NCI-H1092 treated with DMSO at 0.1 percent for 48 hours (cell line): ENCODE data around the gene SLC9A2.

ENCODE experiments used
- DNase-seq: peaks from one replicate; lab custom pipeline; 2025; lab: John Stamatoyannopoulos, UW

SLC9A2 gene

GRCh38 chr2:102674836-102675235, 55.5 kb downstream of the SLC9A2 start:
- no peak for DNase-seq

DNA sequence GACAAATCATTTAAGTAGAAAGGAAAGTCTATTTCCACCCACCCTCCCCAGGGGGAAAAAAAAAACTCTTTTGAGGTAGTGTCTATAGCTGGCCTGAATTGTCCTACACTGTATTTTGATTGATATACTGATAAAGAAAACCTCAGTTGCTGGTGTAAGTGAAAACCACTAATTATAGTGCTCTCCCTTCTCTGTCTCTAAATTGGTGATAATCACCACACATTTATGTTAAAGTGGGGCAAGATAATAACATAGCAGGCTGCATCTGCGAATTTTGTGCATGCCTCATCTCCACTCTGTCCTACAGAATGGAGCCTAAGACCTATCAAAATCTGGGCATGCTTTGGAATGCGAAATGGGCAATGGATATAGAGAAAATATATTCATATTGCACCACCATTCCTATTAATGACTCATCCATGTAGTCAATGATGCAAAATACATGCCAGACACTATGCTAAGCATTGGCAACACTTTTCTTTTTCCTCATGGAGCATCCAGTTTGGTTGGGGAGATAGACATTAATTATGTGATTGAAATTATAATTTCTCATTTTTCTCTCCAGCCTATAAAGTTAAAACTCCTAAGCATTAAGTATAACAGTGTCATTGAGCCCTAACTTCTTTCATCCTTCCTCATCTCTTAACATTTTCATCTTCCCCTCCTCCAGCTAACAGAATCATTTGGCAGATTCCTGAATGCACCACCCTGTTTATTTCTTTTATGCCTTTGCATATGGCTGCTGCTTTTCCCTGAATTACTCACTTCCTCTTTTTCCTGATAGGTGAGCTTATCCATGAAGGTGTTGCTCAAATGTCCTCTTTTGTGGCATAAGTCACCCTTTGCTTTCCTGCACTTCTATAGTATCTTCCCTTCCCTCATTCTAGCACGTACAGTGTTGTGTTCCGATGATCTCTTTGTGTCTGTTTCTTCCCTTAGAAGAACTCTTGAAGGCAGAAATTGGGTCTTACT, 58.2 kb downstream of the SLC9A2 start:
- DNase-seq, result no peak

- no peak for DNase-seq
Observed at GRCh38 chr2:102678442-102678841, 59.1 kb downstream of the SLC9A2 start.

DNA sequence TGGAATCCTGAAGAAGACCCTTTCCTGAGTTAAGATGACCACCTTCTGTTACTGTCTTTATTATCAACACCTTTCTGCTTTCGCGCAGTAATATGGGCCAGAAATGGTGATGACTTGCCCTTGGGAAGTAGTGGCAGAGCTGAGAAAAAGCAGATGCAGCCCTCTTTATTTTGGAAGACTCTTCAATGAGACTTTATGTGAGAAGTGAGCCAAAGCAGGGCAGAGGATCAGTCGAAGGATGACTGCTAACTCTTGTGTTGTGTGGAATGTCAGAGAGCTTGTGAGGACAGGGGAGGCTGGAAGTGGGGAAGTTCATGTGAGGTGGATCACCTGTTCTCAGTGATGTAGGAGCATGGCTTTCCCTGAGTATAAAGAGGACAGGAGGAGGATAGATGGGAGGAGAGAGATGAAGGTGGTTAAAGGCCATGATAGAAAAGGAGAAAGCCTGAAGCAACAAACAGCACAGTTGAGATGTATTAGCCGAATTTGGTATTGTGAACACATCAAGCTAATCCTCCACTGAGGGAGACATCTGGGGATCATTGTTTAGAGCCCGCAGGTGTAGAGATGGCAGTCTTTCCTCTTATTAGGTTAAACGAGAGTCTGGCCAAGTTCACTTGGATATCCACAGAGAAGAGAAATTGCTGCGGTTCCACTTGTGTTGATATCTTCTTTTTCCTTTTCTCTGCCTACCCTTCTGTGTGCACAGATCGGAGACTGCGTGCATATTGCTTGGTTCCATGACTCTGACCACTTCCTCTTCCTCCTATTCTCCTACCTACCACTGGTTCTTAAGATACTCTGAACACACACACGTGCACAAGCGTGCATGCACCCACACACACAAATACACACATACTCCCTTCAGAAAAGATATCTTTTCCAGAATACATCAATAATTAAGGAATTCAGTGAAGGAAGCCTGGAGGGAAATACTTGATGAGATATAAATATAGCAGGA, 67.4 kb downstream of the SLC9A2 start:
- DNase-seq, result no peak

DNA sequence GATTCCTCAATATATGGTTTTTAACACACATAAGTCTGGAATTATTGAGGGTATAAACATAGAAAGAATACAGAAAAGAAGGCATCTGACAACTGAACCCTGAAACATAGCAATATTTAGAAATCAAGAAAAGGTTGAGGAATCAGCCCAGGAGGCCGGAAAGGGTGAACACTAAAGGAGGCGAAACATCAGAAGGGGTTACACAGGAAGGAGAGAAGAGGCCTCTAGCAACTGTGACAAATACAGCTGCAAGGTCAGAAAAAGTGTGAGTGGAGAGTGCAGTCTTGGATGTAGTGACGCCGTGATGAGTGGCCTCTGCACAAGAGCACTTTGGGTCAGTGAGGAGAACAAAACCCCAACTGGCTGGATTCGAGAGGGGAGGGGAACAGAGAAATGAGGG, 70.7 kb downstream of the SLC9A2 start:
- DNase-seq, result no peak

DNA sequence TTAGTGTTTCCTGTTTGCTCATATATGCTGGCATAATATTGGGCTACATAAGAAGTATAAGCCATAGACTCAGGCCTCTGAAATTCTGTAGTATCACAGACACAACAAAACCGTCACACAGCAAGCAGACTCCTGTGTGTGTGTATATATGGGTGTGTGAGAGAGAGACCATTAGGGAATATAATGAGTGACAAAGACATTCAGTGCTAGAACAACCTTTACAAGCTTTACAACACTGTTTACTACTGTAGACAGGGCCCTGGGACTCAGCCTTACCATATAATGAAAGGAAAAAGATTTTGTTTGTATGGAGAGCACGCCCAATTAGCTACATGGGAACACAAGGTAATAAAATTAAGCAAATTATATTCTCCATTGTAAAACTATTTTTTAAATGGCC, 77.1 kb downstream of the SLC9A2 start:
- no peak for DNase-seq

- DNase-seq, result no peak
Observed at GRCh38 chr2:102698369-102699111, 79.2 kb downstream of the SLC9A2 start.

DNA sequence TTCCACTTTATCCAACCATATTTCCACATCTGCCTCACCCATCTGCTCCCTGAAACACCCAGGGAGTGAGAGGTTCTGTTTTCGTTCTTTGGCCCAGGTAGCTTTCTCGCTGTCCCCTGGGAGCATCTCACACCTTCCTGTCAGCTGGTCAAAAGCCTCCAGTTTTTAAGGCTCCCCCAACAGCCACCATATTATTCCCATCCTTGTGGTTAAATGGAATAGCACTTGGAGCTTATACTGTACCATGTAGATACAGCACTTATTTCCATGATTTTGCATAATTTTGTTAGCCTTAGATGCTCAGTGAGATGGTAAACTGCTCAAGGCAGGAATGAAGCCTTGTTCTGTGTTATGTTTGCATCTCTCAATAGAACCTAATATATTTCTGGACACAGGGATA, 84.0 kb downstream of the SLC9A2 start:
- DNase-seq, result no peak

DNA sequence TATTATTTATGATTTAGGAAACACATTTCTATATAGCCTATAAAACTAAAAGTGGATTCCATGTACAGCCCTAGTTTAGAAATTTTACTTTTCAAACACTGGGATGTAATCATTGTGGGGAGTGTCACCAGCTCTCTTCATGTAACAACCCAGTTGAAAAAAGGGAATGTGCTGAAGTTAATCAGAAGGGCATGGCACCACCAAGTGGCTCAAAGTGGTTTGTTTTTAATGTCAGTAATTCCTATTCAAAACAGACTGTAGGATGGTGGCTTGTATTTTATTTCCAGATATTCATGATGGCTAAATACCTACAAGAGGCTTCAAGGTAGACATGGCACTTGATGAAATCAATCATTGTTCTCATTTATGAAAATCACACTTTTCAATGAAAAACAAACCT, 84.4 kb downstream of the SLC9A2 start:
- DNase-seq, result no peak

GRCh38 chr2:102704531-102704930, 85.2 kb downstream of the SLC9A2 start:
- DNase-seq, result no peak

GRCh38 chr2:102707796-102708695, 88.7 kb downstream of the SLC9A2 start:
- DNase-seq, result no peak

DNA sequence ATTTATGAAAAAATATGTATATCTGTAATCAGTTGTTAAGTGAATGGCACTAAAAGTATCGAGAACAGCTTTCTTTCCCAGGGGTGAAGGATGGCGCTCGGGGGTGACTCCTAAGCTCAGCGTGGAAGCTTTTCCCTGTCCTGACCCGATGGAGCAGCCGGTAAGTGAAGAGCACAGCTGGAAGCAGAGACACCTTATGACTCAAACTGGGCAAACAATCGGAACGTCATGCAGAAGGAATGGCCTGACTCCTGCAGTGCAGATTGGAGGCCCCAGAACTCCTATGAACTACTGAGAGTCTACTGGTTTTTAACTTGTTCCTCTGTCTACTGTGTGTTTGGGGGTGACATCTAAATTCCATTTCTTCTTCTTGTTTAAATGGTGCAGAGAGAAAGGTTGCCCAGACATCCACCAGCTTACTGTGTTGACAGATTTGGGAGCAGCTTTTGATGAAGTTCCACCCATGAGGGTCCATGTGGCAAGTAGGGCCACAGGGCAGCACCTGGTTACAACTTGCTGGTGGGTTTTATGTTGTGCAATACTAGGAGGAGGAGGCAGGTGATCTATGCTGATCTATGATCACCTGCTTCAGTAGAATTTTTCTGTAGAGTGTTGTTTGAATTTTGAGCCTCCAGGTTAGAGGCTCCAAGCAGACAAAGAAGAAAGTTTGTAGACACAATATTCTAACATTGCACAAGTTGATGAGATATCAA, 89.7 kb downstream of the SLC9A2 start:
- no peak for DNase-seq

DNA sequence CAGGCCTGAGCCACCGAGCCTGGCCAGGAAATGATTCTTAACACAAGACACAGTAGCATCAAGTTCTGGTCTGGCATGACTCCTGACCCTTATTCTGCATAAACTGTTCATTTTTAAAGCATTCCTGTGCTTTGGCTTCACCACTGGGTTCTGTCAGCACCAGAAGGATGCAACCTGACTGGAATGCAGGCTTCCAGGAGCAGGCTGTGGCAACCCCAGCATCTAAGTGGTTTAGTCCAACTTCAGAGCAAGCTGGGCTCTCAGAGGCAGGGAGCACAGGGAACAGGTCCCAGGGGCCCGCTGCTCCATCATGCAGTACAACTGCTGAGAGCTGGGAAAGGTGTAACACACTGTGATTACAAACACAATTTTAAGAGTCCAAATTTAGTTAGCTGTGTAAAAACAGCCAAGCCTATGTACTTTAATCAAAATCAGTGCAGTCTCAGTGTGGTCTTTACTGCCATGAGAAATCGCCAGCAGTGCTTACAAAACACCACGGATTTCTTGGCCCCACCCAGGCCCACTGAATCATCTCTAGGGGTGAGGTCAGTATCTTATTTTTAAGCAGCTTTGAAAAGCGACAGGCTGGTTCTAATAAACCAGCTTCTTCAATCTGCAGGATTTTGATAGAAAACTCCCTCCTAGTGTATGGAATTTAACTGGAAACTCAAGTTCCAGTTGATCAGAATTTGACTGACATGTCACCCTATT, 98.1 kb downstream of the SLC9A2 start:
- no peak for DNase-seq

GRCh38 chr2:102718387-102719316, 99.3 kb downstream of the SLC9A2 start:
- no peak for DNase-seq

DNA sequence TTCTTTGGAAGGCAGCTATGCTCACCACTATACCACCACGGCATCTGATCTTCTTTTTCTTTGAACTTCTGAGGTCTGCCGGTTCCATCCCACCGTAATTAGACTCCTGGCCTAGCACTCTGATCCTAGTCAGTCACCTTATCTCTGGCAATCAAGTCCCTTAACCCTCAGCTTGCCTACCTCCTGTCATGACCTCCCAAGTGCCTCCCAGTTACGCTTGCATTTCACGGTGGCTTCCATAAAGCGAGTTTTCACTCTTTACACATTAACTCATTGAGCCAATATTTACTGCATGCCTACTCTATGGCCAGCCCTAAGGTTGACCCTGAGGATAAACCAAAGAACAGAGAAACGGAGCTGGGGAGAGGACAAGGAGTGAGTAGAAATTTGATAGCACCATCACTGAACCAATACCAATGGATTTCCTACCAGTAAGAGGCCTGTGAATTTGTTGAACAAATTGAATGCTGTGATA, 104.7 kb downstream of the SLC9A2 start:
- DNase-seq, result no peak

DNA sequence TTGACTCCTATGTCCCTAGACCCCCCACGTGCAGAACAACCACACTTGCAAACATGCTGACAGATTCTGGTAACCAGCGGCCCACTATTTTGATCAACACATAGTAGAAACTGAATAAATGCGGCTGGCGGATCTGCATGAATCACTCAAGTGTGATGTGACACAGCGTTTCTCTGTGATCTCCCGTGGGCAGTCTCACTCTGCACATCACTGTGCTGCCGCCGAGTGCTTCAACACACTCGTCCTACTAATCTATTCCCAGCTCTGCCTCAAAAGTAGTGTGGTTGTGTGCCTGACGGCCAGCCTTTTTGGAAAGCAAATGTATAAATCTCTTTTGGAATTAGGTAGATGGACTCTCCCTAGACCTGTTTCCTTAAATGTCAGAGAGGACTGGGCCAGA, 105.2 kb downstream of the SLC9A2 start:
- no peak for DNase-seq

GRCh38 chr2:102726128-102727087, 107.1 kb downstream of the SLC9A2 start:
- no peak for DNase-seq
